GM19023 (cell line): ENCODE measurements around the gene NCAM2.

Source experiments
- ATAC-seq: cut with Tn5 transposase; IDR thresholded peaks from one replicate; pipeline ENCODE4 v1.9.1; 2021; ENCODE audit warnings: mild to moderate bottlenecking, moderate library complexity; ENCODE audit not compliant: unreplicated experiment

The NCAM2 gene

DNA sequence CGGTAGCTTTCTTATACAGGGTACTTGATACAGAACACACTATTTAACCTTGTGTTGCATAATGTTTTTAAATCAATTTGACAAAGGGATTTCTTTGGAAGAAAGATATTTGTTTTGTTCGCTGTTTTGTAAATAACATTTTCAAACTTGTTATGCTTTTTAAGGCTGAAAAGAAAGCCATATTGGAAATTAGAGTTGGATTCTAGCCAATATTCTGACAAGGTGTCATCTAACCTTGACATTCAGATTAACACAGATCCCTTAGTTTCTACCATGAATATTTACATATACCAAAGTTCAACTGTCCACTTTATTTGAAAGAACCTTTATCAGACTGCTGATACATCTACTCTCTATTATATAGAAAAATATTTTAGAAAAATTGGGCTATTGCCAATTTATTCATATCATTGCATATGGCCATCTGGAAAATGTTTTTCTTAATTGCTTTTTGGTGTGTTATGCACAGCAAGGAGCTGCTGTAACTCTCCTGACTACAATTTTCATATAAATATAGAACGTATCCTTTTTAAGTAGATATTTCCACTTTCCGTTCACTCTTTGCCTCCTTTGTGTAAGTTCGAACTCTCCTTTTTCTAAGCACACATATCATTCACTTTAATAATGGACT, 206.3 kb downstream of the NCAM2 start:
- no peak for ATAC-seq

DNA sequence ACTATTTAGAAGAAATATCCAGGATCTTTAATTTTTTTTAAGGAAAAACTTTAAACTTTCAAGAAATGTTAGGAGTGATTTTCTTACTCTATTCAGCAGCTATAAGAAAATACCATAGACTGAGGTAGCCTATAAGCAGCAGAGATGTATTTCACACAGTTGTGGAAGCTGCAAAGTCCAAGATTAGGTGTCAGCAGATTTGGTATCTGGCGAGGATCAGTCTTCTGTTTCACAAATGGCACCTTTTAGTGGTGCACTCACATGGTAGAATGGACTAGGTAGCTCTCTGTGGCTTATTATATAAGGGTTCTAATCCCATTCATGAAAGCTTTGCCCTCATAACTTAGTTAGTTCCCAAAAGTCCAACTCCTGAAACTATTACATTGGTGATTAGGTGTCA, 207.4 kb downstream of the NCAM2 start:
- ATAC-seq = no peak

DNA sequence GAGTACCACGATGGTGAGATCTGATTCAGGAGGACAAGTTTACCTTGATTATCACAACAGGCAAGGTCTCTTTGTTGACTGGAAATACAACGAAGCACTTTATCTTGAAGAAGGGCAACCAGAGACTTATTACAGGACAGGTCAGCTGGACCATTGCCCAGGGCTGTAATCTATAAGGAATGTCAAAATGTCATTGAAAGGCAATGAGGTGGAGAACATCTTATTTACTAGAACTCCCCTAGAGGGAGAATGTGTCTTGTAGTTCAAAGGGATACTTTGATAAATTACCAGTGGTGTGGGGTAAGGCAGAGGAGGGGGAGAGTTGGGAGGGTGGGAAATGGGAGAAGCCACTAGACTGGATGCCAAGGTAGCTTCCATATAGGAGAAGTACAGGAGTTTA, 212.3 kb downstream of the NCAM2 start:
- ATAC-seq = no peak

DNA sequence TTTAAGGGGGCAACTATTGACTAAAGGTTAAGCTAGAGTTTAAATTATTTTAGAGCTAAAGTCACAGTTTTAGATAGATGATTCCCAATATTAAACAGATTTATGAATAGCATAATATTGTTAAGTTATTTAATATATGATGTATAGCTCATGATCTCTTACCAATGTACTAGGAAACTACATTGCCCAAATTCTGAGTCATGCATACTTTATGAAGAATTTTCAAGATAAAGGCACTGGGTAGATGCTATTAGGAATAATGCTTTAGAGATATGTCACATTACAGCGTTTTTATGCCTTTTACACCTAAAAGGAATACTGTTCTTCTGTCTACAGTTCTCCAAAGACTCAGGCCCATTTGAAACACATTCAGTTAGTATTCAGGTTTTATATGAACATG, 215.1 kb downstream of the NCAM2 start:
- ATAC-seq = no peak

DNA sequence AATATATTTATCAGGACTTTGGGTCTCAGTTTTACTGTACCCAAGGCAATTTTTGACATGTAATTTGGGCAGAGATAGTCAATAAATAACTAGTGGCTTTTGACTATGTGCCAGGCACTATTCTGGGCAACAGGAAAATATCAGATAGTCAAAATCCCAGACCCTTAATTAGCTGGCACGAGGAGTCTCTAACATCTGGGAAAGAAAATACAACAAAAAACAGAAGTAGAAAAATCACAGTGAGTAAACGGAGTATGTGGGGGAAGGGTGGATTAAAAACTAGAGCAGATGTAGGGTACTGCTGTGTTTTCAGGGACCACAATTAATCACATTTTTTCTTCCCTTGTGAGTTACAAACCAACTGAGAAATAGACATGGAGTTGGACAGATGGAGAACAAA, 217.8 kb downstream of the NCAM2 start:
- no peak for ATAC-seq

DNA sequence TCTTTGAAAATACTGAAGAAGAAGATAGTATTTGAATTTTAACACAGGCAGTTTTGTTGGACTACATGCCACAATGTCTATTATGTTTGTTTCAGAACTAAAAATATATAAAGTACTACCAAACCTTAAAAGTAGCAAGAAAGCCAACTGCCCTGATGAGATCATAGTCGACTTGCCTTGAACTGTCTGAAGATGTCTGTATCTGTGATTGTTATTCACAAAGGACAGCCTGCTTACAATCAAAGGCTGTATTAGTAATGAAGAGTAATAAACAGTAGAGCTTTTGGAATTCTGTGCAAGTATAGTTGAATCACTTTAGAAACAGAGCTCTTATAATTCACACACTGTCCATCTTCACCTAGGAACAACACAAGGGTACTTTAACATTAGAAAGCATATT, 228.3 kb downstream of the NCAM2 start:
- no peak for ATAC-seq

DNA sequence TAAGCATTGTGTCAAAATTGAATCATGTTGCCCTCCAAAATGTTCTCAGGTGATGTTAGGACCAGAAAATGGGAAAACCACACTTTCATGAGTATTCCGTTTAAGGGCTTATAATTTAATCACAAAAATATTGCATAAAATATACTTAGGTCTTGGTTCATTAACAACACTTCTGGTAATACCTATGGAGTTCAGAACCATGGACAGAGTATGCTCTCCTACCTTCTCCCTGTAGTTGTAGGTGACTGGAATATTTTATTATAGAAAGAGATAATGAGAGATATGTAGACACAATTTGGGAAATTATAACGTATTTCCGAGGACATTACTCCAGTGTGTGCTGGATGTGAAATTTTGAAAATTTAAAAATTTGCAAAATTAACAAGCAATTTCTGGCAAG, 232.5 kb downstream of the NCAM2 start:
- no peak for ATAC-seq

DNA sequence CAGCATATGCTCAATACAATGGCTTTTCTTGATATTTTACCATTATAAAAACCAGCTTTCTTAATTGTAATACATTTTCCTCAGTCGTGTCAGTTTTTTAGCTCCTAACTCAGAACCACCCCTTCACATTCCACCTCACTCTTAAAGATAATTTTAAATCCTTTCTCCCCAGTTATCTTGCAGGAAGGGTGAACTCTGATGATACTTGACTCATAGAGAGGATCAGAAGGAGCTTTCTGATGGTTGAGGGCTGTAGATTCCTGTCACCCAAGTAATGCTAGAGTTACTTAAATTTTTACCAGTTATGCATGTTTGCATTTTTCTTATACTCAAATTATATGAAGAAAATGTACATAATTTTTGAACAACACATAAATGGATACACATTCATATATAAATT, 233.7 kb downstream of the NCAM2 start:
- ATAC-seq = no peak

DNA sequence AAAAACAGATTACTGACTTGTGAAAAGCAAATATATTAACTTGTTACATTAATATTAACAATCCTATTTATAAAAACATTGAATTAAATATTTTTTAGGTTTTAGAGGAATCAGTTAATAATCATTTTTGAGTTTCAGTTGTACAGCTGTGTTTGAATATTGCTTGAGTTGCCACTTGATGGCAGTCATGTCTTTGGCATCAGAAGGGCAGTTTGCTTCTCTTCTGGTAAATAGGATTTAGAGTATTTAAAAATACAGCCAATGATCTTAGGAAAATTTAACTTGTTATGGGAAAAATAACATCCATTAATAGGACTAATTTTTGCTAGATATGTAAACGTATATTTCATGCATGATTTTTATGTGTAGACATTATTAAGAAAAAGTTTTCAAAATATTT, 234.1 kb downstream of the NCAM2 start:
- no peak for ATAC-seq

DNA sequence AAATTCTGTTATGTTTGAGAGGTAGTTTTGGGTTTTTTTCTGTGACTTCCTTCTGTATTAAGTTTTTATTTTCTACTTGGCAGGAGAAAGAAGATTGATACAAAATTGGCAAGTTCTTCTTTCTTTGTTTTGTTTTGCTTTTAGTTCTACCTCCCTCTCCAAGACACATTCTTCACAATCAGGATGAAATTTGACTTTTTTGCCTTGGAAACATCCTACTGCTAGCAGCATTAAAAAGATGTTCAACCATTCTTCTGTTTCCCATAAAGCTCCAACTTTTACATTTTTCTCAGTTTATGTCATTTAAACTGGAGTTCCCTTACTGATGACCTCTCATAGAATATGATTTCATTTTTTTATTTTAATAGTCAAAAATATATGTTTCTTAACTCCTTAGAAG, 234.8 kb downstream of the NCAM2 start:
- no peak for ATAC-seq

DNA sequence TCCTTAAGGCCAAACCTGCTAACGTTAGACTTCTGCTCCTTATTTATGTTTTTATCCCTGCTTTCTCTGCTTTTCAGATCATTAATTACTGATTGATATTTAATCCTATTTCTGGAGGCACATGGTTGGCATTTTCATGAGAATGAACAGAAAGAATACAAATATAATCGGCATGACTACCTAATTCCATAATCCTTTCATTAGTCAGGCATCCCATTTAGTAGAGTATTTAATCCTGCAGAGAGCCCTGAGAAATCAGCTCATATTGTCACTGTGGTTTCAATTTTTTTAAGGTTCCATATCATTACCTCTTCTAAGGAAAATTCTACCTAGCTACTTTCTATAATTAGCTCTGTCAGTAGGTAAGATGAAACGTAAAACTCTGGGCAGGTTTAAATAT, 238.8 kb downstream of the NCAM2 start:
- ATAC-seq = no peak

DNA sequence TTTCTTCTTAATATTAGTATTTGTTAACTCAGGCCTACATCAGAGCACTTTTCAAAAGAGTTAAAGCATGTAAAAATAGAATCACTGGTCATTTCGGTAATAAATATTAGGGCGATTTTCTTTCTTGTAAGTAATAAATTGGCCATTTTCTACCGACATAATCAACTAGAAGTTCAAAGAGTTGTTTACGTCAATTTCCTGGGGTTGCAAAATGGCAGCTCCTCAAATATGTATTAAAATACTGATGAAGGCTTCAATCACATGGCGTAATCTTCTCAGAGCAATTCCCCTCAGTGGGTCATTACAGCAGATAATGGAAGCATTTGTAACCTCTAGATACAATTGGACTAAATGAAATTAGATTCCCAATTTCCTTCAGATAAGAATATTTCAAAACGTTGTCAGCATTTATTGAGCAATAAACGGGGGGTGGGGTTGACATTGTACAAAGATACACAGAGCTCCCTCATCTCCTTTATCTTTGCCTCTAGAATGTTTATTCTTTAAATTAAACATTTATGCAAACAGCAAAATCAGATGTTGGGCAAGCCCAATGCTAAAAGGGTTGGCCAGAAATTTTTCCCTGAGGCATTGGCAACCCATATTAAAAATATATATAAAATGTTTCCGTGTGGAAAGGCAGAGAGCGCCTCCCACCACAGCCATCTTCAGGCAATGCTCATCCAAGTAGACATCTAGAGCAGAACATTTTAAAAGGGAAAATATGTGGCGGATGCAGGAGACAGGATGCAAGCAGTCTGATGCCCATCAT, 240.6 kb downstream of the NCAM2 start:
- ATAC-seq = no peak

DNA sequence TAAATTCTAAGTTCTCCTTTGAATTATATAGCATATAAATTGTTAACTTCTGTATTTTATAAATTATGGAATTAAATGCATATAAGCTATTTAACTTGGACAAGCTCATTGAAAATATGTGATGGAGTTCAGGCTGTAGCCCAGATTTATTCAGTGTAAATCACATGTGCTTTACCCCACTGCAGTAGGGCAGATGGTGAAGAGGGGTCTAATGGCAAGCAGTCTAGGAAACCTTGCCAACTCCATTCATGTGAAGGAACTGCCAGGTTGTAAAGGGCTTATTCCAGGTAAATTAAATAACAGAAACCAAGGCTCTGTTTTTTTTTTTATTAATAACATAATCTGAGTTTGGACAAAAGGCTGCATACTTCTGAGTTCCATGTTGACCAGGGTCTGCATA, 243.2 kb downstream of the NCAM2 start:
- no peak for ATAC-seq

DNA sequence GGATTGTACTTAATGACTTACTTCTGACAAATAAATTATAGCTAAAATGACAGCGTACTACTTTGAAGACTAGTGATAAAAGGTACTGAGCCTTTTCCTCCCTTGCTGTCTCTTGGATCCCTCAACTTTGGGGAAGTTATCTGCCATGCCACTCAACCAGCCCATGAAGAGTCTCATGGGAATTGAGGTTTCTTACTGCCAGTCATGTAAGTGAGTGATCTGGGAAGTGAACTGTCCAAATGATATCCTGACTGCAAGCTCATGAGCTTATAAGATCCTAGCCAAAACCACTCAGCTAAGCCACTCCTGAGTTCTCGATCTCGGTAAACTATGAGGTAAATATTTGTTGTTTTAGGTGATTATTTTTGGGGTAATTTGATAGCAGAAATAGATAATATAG, 247.8 kb downstream of the NCAM2 start:
- no peak for ATAC-seq

DNA sequence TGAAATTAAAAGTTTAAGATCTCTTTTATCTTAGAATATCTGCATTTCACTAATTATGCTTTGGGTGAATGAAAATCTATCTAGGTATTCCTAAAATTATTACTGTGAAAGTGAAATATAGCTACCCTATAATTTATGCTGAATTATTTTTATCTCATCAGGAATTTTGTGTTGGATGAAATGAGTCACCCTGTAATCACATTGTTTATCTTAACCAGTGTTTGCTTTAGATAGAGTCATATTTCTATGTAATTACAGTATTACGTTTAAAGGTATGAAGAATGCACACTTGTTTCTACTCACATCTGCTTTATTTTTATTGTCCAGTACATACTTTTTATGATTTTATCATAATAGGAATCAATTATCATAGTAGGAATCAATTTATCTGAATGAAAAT, 249.2 kb downstream of the NCAM2 start:
- ATAC-seq = no peak

DNA sequence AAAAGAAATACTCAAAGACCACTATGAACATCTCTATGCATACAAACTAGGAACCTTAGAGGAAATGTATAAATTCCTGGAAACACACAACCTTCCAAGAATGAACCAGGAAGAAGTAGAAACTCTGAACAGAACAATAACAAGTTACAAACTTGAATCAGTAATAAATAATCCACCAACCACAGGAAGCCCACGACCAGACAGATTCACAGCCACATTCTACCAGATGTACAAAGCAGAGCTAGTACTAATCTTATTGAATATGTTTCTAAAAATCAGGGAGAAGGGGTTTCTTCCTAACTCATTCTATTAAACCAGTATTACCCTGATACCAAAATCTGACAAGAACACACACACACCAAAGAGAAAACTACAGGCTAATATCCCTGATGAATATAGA, 263.8 kb downstream of the NCAM2 start:
- ATAC-seq = no peak

DNA sequence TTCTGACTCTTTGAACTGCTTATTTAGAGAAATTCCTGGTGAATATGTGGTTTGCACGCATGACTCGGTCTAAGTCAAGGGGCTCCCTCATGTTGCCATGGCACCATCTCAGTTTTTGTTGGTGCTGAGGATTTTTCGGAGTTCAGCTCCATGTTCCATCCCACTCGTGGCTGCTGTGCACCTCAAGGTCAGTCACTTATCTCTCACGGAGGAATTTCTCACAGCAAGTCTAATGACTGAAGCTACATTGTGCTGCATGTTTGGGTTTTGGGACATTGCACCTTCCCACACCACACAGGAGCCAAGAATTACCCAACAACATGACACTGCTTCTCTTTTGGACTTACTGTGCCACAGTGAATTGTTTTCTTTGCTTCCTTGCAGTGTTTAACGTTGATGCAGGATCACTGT, 269.9 kb downstream of the NCAM2 start:
- ATAC-seq = no peak

DNA sequence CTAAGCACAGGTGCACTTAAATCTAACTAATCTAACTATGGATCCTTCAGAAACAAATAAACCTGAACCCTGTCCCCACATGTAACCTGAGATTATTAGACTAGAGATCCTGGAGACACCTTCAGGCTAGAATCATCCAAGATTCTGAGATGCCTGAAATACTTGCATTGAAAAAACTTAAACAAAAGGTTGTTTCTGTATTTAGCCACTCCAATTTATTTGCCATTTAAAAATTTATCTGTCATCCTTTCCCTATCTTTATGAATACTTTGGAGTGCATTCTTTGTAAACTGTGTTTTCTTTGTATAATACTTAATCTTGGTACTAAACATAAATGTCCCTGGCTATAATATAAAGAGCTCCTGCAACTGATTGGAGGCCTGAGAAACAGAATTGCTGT, 270.7 kb downstream of the NCAM2 start:
- ATAC-seq = no peak

DNA sequence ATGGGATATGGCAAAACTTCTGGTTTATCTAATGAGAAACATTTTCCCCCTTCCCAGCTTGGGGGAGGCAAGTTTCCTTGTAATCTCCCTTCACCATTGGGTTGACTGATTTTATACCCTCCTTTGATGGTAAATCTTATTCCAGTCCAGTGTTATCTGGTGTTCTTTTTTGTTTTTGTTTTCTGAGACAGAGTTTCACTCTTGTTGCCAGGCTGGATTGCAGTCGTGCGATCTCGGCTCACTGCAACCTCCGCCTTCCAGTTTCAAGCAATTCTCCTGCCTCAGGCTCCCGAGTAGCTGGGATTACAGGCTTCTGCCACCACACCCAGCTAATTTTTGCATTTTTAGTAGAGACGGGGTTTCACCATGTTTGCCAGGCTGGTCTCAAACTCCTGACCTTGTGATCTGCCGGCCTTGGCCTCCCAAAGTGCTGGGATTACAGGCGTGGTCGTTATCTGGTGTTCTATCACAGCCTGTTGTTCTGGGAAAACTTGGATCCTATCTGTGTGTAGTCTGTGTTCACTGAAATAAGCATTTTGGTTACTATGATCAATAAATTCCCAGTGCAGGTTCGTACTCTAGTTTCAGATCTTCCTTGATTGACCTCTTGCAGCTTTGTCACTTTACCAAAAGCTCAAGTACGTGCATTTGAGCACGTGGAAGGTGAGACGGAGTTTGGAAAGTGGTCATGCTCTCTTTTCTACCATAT, 281.1 kb downstream of the NCAM2 start:
- no peak for ATAC-seq

DNA sequence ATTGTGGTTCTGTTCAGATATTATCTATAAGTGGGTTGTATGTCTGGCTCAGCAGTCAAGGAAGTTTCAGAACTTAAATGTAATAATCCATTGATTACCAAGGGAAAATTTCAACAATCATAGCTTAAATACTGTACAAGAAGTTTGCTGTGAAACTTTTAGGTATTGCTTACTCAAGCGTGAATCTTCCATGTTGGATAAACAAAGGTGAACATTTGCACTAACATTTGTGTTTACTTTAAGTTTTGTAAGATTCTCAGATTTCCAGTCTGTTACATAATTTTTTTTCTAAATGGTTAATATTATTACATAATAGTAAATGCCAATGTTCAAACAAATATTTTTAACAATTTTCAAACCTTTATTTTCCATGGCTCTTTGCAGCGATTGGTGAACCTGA, 285.6 kb downstream of the NCAM2 start:
- no peak for ATAC-seq

DNA sequence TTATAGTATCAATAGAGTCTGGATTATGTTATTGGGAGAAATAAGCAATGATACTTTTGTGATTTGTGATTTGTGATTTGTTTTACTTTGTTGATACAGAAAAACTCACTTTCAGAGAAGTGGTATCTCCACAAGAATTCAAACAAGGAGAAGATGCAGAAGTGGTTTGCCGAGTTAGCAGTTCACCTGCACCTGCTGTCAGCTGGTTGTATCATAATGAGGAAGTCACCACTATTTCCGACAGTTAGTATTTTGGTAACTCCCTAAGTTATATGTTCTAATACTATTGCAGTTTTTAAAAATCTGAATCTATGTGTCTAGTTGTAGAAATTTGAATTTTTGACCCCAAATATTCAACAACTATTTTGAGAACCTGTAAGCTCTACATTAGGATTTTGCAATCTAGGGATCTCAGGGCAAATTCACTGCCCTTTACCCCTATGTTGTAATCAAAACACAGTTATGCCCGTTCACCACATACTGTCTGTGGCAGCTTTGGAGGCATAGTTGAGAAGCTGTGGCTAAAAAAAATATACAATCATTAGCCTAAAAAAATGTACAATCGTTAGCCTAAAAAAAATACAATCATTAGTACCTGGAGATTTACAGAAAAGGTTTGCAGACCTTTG, 288.1 kb downstream of the NCAM2 start:
- no peak for ATAC-seq

DNA sequence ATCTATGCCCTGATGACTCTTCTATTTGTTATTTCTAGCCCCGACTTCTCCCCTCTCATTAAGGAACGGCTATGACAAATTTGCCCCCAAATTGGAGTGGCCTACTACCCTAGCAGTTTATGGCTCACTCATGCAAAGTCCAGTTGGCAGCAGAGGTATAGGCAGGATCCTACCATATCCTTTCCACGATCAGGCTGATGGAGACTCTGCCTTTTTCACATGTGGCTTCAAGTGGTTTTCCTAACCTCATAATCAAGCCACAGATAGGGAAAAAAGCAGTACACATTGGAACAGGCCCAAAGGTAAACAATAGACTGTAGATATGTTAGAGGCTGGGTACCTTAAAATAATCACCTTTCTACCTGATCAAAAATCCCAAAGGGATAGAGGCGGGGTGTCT, 292.5 kb downstream of the NCAM2 start:
- no peak for ATAC-seq
